BE2C (cell line): ENCODE data around the gene ST8SIA4.

Experiments
- DNase-seq: peaks from one replicate; pipeline ENCODE4 v3.0.0-alpha.2; 2020
- H3K27me3 ChIP-seq: fragments of 250-450 bp; sonication (Bioruptor Pico); 2 replicates; pipeline ENCODE4 v1.5.1; 2020; ENCODE audit warnings: mild to moderate bottlenecking
- H3K36me3 ChIP-seq: fragments of 250-450 bp; sonication (Bioruptor Pico); 2 replicates; pipeline ENCODE4 v1.5.1; 2020; ENCODE audit warnings: mild to moderate bottlenecking
- H3K4me1 ChIP-seq: fragments of 250-450 bp; sonication (Bioruptor Pico); 2 replicates; pipeline ENCODE4 v1.5.1; 2020
- H3K4me3 ChIP-seq: 2 replicates; pipeline ENCODE4 v1.5.1; 2011; ENCODE audit warnings: low read depth, low read length
- H3K9me3 ChIP-seq: fragments of 250-450 bp; sonication (Bioruptor Pico); 2 replicates; pipeline ENCODE4 v1.5.1; 2020
- CTCF ChIP-seq: IDR thresholded peaks from 2 replicates; pipeline ENCODE4 v1.5.1; 2012; ENCODE audit warnings: mild to moderate bottlenecking, low read depth, low read length

The ST8SIA4 gene

GRCh38 chr5:100899675-100900074 lies 3.4 kb downstream of the ST8SIA4 start:
- no peak for DNase-seq
- Histone ChIP-seq H3K4me1 (no peaks in the 10 kb centered on the region), H3K36me3 (no peaks in the 10 kb centered on the region), H3K27me3 (no peaks in the 10 kb centered on the region; the same call in 1 of the 2 replicates), H3K9me3 (no peaks in the 10 kb centered on the region), H3K4me3 (peak overlapping the region; percentile 67)
- TF ChIP-seq CTCF: no peak

- Histone ChIP-seq H3K36me3 (no peaks in the 10 kb centered on the region), H3K4me1 (no peaks in the 10 kb centered on the region), H3K27me3 (no peaks in the 10 kb centered on the region; the same call in 1 of the 2 replicates), H3K4me3 (no peak overlapping the region), H3K9me3 (no peaks in the 10 kb centered on the region)
- DNase-seq: no peak
- TF ChIP-seq CTCF: no peak
These were observed 4.4 kb downstream of the ST8SIA4 start for GRCh38 chr5:100898504-100899346.

- no peaks in the 10 kb centered on the region for H3K4me1 ChIP-seq
- no peak overlapping the region for H3K4me3 ChIP-seq
- H3K36me3 ChIP-seq: no peaks in the 10 kb centered on the region
- no peak for DNase-seq
- no peaks in the 10 kb centered on the region for H3K9me3 ChIP-seq
- H3K27me3 ChIP-seq: no peaks in the 10 kb centered on the region
- no peak for TF ChIP-seq CTCF
These were observed 7.0 kb downstream of the ST8SIA4 start for GRCh38 chr5:100896054-100896453.

GRCh38 chr5:100890461-100891008 lies 12.5 kb downstream of the ST8SIA4 start:
- DNase-seq: no peak
- Histone ChIP-seq H3K4me1 (no peaks in the 10 kb centered on the region), H3K9me3 (no peaks in the 10 kb centered on the region), H3K27me3 (no peaks in the 10 kb centered on the region), H3K4me3 (no peak overlapping the region), H3K36me3 (no peaks in the 10 kb centered on the region)
- TF ChIP-seq CTCF: no peak

GRCh38 chr5:100889896-100890295 lies 13.2 kb downstream of the ST8SIA4 start:
- DNase-seq: no peak
- TF ChIP-seq CTCF: no peak
- no peaks in the 10 kb centered on the region for H3K36me3 ChIP-seq
- H3K9me3 ChIP-seq: no peaks in the 10 kb centered on the region
- H3K4me1 ChIP-seq: no peaks in the 10 kb centered on the region
- H3K4me3 ChIP-seq: no peak overlapping the region
- H3K27me3 ChIP-seq: no peaks in the 10 kb centered on the region

- DNase-seq: no peak
- no peaks in the 10 kb centered on the region for H3K36me3 ChIP-seq
- no peaks in the 10 kb centered on the region for H3K27me3 ChIP-seq
- no peaks in the 10 kb centered on the region for H3K4me1 ChIP-seq
- no peaks in the 10 kb centered on the region for H3K9me3 ChIP-seq
- no peak overlapping the region for H3K4me3 ChIP-seq
- no peak for TF ChIP-seq CTCF
These were observed 13.8 kb downstream of the ST8SIA4 start for GRCh38 chr5:100889165-100889743.
